ENCODE measurements around the gene PTGES3L.

PTGES3L gene

DNA sequence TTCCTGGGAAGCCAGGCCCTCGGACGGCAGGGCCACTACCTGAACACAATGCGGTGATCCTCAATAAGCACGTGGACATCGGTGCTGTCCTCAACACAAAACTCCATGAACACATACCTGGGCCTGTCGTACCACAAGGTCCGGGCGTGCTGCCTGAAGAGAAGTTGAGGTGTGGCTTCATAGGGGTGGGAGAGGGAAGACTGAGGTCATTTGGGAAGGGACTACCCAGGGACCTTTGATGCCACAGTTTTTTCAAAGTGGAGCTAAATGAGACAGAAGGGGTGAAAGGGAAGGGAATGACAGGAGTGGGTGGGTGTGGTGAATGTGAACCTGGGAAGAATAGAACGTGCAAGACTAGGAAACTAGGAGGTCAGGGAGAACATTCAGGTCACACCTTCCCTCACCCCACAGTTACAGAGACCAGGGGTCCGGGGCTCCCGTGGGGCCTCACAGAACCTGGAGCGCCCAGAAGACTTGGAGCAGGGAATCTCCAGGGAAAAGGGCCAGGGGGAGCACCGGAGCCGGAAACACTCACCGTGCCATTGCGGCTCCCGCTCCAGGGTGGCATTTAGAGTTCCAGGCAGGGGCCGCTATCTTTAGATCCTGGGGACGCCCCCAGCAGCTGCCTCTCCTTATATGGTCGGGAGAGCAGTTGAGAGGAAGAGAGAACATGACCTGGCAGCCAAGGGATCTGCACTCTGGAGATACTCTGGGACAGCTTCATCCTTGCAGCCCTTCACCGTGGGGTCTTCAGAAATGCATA is at the start of gene PTGES3L:
Gene PTGES3L, minus strand, starts transcription at position 570 of the 763 bp plus-strand sequence. Its CDS starts 27 bp downstream, at position 543.
- Histone ChIP-seq H3K9me3 (ENCODE audit: control insufficient read depth, insufficient read depth, low read depth, low read length) (no peaks in the 10 kb centered on the region), H3K27ac (ENCODE audit: low read depth, low read length) (peak within 1 kb of the TSS; percentile 90; the same call in 1 of the 2 replicates), H3K9ac (ENCODE audit: low read length) (peak within 1 kb of the TSS; percentile 96), H3K36me3 (ENCODE audit: control insufficient read depth, insufficient read depth, low read length) (peaks cover 4% of the 10 kb centered on the region), H3K27me3 (ENCODE audit: control insufficient read depth, insufficient read depth, low read length) (no peaks in the 10 kb centered on the region), H3K4me3 (ENCODE audit: low read depth, low read length) (peak within 1 kb of the TSS; percentile 94), H3K4me1 (ENCODE audit: control insufficient read depth, insufficient read depth, low read length) (peaks cover 14% of the 10 kb centered on the region)

DNA sequence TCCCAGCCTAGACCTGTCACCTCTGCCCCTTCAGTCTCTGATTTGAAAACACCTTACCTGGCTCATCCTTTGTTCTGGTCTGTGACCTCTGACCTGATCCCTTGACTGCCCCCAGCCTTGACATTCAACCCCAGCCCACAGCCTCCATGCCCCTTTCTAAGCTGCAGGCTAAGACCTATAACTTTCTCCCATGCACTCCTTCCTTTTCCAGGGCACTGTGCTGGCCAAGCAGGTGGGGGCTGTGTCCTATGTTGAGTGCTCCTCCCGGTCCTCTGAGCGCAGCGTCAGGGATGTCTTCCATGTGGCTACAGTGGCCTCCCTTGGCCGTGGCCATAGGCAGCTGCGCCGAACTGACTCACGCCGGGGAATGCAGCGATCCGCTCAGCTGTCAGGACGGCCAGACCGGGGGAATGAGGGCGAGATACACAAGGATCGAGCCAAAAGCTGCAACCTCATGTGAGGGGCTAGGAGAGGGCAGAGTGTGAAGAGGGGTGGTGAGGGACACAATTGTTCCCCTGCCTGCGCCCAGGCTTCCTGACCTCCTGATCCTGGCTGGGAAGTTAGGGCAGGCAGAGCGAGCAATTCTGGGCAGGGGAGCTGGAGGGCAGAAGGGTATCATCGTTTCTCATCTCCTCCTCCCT is 48.5 kb upstream of the PTGES3L start:
- H3K4me3 ChIP-seq (ENCODE audit: low read depth, low read length), result no peak overlapping the region
- no peak overlapping the region for H3K27ac ChIP-seq (ENCODE audit: low read depth, low read length)
- H3K36me3 ChIP-seq (ENCODE audit: control insufficient read depth, insufficient read depth, low read length), result peaks cover 12% of the 10 kb centered on the region
- H3K27me3 ChIP-seq (ENCODE audit: control insufficient read depth, insufficient read depth, low read length), result no peaks in the 10 kb centered on the region
- no peak overlapping the region for H3K9ac ChIP-seq (ENCODE audit: low read length)
- H3K9me3 ChIP-seq (ENCODE audit: control insufficient read depth, insufficient read depth, low read depth, low read length), result no peaks in the 10 kb centered on the region
- peaks cover 41% of the 10 kb centered on the region for H3K4me1 ChIP-seq (ENCODE audit: control insufficient read depth, insufficient read depth, low read length)

DNA sequence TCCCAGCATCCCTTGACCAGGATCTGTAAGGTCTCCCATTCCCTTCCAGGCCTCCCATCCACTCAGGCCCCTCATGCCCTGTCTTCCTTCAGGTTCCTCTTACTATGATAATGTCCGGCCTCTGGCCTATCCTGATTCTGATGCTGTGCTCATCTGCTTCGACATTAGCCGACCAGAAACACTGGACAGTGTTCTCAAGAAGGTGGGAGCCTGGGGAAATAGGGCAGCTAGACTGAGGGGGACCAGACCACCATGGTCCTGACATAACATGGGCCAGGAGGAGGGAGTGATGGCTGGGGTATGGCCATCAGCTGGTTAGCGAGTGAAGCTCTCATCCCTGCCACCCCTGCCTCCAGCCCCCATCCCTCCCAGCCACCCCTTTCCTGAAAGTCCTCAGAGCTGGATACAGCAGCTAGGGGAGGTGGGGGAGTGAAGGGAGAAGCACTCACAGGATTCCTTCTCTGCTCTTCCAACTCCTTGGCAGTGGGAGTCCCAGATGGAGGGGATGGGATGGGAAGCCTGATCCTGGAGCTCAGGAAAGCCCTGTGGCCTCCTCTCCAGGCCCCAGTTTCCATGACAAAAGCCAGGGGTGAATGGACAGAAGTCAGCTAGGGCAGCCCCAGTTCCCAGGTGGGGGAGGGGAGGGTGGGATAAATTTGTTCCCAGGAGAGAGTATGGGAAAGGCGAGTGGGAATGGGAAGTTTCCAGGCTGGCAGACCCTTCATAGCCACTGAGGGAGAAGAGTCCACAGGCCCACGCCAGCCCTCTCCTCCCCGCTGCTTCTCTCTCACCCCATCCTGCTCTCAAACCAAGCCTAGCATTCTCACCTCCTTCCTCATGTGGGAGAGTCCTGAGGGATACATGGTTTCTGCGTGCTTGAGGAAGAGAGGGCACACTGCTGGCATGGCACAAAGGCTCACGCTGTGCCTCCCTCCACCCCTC is 47.5 kb upstream of the PTGES3L start:
- Histone ChIP-seq H3K36me3 (ENCODE audit: control insufficient read depth, insufficient read depth, low read length) (peaks cover 12% of the 10 kb centered on the region), H3K4me1 (ENCODE audit: control insufficient read depth, insufficient read depth, low read length) (peaks cover 39% of the 10 kb centered on the region), H3K27me3 (ENCODE audit: control insufficient read depth, insufficient read depth, low read length) (no peaks in the 10 kb centered on the region), H3K9ac (ENCODE audit: low read length) (no peak overlapping the region), H3K4me3 (ENCODE audit: low read depth, low read length) (no peak overlapping the region; the same call in 1 of the 2 replicates), H3K27ac (ENCODE audit: low read depth, low read length) (no peak overlapping the region), H3K9me3 (ENCODE audit: control insufficient read depth, insufficient read depth, low read depth, low read length) (no peaks in the 10 kb centered on the region)

DNA sequence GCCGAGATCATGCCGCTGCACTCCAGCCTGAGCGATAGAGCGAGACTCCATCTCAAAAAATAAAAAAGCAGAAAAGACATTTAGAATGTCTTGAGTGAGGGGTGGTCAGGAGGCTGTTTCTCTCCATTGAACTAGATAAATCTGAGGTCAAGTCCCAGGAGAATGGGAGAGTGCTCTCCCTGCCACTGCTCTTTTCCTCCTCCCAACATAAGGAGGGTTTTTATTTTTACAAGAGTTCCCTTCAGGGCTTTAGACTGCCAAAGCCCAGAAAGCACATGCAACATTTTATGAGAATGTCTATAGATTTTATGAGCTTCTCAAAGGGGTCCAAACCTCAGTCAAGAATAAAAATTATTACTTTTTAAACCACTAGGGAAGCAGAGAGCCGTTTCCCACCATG is 46.7 kb upstream of the PTGES3L start:
- peaks cover 37% of the 10 kb centered on the region for H3K4me1 ChIP-seq (ENCODE audit: control insufficient read depth, insufficient read depth, low read length)

GRCh38 chr17:43025766-43026537 is 46.1 kb upstream of the PTGES3L start:
- H3K27me3 ChIP-seq (ENCODE audit: control insufficient read depth, insufficient read depth, low read length), result no peaks in the 10 kb centered on the region
- no peak overlapping the region for H3K27ac ChIP-seq (ENCODE audit: low read depth, low read length)
- H3K4me1 ChIP-seq (ENCODE audit: control insufficient read depth, insufficient read depth, low read length), result peaks cover 31% of the 10 kb centered on the region
- H3K4me3 ChIP-seq (ENCODE audit: low read depth, low read length), result peak overlapping the region; percentile 68
- no peaks in the 10 kb centered on the region for H3K9me3 ChIP-seq (ENCODE audit: control insufficient read depth, insufficient read depth, low read depth, low read length)
- no peak overlapping the region for H3K9ac ChIP-seq (ENCODE audit: low read length)
- peaks cover 12% of the 10 kb centered on the region for H3K36me3 ChIP-seq (ENCODE audit: control insufficient read depth, insufficient read depth, low read length)

More for the DNA sequence above, 46.7 kb upstream of the PTGES3L start:
- no peaks in the 10 kb centered on the region for H3K9me3 ChIP-seq (ENCODE audit: control insufficient read depth, insufficient read depth, low read depth, low read length)
- no peak overlapping the region for H3K4me3 ChIP-seq (ENCODE audit: low read depth, low read length)
- no peak overlapping the region for H3K9ac ChIP-seq (ENCODE audit: low read length)
- H3K36me3 ChIP-seq (ENCODE audit: control insufficient read depth, insufficient read depth, low read length), result peaks cover 12% of the 10 kb centered on the region
- no peak overlapping the region for H3K27ac ChIP-seq (ENCODE audit: low read depth, low read length)
- H3K27me3 ChIP-seq (ENCODE audit: control insufficient read depth, insufficient read depth, low read length), result no peaks in the 10 kb centered on the region

- peaks cover 12% of the 10 kb centered on the region for H3K36me3 ChIP-seq (ENCODE audit: control insufficient read depth, insufficient read depth, low read length)
- H3K27ac ChIP-seq (ENCODE audit: low read depth, low read length), result no peak overlapping the region
- H3K4me3 ChIP-seq (ENCODE audit: low read depth, low read length), result peak overlapping the region; percentile 68
- peak overlapping the region; percentile 58 for H3K9ac ChIP-seq (ENCODE audit: low read length)
- no peaks in the 10 kb centered on the region for H3K9me3 ChIP-seq (ENCODE audit: control insufficient read depth, insufficient read depth, low read depth, low read length)
- peaks cover 33% of the 10 kb centered on the region for H3K4me1 ChIP-seq (ENCODE audit: control insufficient read depth, insufficient read depth, low read length)
- no peaks in the 10 kb centered on the region for H3K27me3 ChIP-seq (ENCODE audit: control insufficient read depth, insufficient read depth, low read length)
Observed at GRCh38 chr17:43025290-43025657, 45.4 kb upstream of the PTGES3L start.

DNA sequence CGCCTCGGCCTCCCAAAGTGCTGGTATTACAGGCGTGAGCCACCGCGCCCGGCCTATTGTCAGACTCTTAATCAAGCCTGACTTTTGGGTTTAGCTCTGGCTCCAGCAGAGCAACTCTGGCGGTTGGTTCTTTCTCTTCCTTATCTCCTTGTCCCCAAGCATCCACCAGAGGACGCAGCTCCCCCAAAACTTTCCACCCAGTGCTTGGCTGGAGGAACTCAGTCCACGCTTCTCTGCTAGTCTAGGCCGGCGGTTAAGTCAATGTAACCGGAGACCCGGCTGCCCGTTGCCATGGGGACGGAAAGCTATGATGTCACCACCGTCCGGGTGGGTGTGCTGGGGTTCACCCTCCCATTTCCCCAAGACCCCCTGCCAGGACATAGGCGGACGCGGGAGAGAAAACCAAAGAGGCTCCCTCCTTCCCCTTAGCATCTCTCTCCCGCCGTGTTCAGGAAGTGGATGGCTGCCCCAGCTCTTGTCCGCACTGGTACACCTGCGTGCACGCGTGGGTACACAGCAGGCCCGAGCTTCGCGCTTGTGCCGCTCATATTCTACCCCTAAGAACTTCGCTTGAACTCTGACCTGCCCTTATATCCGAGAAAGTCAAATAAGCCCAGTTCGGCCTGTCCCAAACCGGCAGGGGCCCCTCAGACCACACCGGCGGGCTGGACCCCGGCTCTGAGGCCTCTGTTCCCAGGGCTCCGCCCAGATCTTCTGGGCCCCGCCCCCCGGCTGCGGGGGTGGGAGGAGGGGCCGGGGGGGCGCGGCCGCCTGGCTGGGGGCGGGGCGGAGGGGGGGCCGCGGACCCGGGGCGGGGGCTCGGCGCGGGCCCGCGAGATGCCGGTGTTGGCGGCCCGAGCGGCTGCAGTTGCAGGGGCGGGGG is 44.8 kb upstream of the PTGES3L start, which contains the start of gene RND2:
Gene RND2, plus strand, starts transcription at position 825 of the 883 bp plus-strand sequence. CDS start 117 bp downstream, outside the sequence.
- H3K27ac ChIP-seq (ENCODE audit: low read depth, low read length), result no peak within 1 kb of the TSS
- no peaks in the 10 kb centered on the region for H3K27me3 ChIP-seq (ENCODE audit: control insufficient read depth, insufficient read depth, low read length)
- peaks cover 34% of the 10 kb centered on the region for H3K4me1 ChIP-seq (ENCODE audit: control insufficient read depth, insufficient read depth, low read length)
- peaks cover 18% of the 10 kb centered on the region for H3K36me3 ChIP-seq (ENCODE audit: control insufficient read depth, insufficient read depth, low read length)
- H3K9me3 ChIP-seq (ENCODE audit: control insufficient read depth, insufficient read depth, low read depth, low read length), result no peaks in the 10 kb centered on the region
- peak within 1 kb of the TSS; percentile 66 for H3K9ac ChIP-seq (ENCODE audit: low read length)
- peak within 1 kb of the TSS; percentile 90 for H3K4me3 ChIP-seq (ENCODE audit: low read depth, low read length)

DNA sequence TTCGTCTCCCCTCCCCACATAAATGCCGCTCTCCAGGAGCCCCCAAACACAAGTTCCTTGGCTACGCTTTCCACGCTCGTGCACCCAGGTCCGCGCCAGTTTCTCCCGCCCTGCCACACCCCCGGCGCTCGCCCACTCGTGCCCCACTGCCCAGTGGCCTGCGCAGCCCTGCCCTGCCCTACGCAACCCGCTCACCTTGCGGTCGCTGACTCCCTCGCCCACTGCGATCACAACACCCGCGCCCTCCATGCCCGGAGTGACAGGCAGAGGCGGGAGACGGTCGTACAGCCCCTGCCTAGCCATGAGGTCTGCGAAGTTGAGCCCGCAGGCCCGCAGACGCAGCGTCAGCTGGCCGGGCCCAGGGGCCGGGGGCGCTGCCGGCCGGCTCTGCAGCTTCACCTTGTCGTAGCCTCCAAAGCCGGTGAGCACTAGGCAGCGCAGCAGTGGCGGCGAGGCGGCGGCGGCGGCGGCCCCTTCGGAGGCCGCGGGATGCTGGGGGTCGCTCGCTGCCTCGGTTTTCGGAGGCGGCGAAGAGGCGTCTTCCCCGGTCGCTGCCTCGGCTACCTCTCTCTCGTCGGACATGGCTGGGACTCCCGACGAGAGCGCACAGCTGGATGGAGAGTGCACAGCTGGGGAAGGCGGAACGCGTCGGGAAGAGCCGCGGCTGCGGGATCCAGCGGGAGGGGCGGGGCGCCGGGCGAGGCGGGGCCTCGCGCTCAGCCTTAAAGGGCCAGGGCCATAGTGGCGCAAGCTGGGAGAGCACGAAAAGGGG is 42.0 kb upstream of the PTGES3L start, which contains the start of gene VAT1:
Gene VAT1, minus strand, starts transcription at position 645 of the 772 bp plus-strand sequence. Its CDS starts 63 bp downstream, at position 582.
- peak within 1 kb of the TSS; percentile 76; the same call in 1 of the 2 replicates for H3K27ac ChIP-seq (ENCODE audit: low read depth, low read length)
- H3K36me3 ChIP-seq (ENCODE audit: control insufficient read depth, insufficient read depth, low read length), result peaks cover 27% of the 10 kb centered on the region
- peaks cover 21% of the 10 kb centered on the region for H3K4me1 ChIP-seq (ENCODE audit: control insufficient read depth, insufficient read depth, low read length)
- H3K9ac ChIP-seq (ENCODE audit: low read length), result peak within 1 kb of the TSS; percentile 88
- H3K4me3 ChIP-seq (ENCODE audit: low read depth, low read length), result peak within 1 kb of the TSS; percentile 100
- H3K9me3 ChIP-seq (ENCODE audit: control insufficient read depth, insufficient read depth, low read depth, low read length), result no peaks in the 10 kb centered on the region
- no peaks in the 10 kb centered on the region for H3K27me3 ChIP-seq (ENCODE audit: control insufficient read depth, insufficient read depth, low read length)
